Central memory CD4-positive, alpha-beta T cell (primary cell): ENCODE measurements around the gene METAP1.
A peak's percentile ranks its signal among the peaks of the same experiment; 100 is the strongest.
"Not testable (repeated sequence)": the region's sequence is repeated elsewhere in the genome, so short reads cannot be mapped to it uniquely, and the experiment has no call there.

Experiments
- DNase-seq: peaks from one replicate; pipeline ENCODE4 v3.0.0; 2022

The METAP1 gene

DNA sequence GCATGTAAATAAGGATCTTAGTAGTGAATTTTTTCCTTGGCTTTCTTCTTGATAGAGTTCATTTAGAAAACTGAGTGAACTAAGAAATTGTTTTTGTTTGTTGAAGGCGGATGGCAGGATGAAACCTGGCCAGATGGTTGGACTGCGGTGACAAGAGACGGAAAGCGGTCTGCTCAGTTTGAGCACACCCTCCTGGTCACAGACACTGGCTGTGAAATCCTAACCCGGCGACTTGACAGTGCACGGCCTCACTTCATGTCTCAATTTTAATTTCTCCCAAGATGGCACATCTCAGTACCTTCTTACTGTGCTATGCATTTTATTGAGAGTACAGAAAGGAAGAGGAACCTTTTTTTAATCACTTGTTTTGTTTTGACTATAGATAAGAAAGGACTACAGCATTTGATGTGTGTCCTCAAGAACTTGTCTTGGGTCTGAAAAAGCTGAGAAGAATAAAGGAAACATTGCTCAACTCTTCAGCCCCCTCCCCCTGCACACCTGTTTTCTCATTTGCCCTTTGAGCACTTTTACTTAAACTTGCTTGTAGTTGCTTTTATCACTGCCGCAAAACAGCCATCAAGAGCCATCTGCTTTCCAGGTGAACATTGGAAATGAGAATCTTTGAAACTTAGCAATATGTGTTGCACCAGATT lies 65.7 kb downstream of the METAP1 start:
- DNase-seq: no peak

DNA sequence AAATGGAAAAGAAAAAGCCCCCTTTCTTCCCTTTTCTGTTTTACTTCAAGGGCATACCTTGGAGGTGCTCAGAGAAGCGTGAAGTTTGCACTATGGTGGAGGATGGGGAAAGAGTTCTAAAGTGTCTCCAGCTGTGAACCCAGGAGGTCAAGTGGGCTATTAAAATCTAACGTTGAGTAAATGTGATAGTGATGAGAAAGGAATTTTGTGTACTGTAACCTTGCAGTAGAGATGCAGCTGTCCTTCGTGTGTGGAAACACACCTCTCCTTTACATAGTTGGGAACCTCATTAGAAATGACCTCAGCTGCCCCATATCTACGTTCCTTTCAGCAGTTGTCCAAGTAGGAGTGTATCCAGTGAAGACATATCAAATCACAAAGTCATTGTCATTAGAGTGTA lies 66.6 kb downstream of the METAP1 start:
- no peak for DNase-seq

DNA sequence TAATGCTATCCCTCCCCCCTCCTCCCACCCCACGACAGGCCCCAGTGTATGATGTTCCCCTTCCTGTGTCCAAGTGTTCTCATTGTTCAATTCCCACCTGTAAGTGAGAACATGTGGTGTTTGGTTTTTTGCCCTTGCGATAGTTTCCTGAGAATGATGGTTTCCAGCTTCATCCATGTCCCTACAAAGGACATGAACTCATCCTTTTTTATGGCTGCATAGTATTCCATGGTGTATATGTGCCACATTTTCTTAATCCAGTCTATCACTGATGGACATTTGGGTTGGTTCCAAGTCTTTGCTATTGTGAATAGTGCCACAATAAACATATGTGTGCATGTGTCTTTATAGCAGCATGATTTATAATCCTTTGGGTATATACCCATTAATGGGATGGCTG lies 70.0 kb downstream of the METAP1 start:
- not testable (repeated sequence) for DNase-seq

DNA sequence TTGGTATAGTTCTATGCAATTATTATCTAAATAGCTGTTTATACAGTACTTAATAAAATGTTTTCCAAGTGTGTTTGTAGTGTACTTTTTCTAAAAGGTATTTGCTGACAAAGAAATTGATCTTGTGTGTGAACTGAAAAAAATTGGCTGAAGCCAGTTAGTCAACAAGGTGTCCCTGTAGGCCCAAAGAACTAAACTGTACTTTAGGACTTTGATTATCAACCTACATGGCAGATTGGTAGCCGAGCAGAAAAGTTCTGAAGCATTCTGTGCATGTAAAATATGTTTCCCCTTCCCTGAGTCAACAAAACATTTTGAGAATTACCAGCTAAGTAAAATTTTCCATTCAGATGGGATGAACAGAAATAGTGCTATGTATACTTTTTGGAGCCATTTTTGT lies 72.1 kb downstream of the METAP1 start:
- no peak for DNase-seq

DNA sequence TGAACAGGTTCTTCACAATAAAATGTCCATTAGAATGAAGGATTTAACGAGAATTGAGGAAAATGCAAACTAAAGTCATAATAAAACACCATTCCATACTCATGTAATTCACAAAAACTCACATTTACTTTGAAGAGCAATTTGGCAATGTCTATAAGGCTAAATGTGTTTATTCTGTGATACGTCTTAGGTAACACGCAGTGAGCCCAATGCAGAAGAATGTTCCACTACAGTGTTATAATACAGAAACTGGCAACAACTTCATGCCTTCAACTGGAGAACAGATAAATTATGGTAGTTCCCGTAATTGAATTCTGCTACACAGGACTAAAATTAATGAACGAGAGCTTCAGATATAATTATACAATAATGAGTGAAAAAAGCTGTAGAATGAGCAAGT lies 75.6 kb downstream of the METAP1 start:
- DNase-seq: no peak

DNA sequence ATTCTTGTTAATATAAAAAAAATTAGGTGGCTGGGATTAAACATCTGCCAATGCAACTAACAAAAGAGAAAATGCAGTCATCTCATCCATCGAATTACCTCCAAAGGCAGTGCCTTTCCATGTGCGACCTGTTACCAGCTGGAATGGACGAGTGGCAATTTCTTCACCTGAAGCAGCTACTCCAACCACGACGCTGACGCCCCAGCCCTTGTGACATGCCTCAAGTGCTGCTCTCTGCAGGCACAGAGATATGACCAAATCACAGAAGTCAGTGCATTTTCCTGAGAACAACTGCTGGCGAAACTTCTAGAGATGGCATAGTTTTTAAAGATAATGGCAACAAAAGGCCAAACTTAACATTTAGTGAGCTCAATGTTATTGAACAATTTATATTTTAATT lies 79.3 kb downstream of the METAP1 start:
- no peak for DNase-seq

DNA sequence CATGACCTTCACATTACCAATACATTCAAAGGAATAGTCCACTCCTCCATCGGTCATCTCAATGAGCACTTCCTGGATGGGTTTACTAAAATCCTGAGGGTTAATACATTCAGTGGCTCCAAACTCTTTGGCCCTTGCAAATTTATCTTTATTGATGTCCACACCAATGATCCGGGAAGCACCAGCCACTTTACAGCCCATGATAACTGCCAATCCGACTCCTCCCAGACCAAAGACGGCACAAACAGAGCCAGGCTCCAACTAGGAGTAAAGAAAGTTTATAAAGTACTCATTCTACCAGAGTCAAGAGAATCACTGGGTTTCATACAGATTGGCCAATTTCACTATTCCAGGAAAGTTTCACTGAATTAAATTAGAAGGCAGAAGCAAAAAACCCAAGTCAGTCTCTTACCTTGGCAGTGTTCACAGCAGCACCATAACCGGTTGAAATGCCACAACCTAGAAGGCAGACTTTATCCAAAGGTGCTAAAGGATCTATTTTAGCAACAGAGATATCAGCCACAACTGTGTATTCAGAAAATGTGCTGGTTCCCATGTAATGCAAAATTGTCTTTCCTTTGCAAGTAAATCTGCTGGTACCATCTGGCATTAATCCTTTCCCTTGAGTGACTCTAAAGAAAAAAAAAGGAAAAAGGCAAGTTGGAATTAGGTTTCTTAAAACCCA lies 80.9 kb downstream of the METAP1 start:
- DNase-seq: no peak

DNA sequence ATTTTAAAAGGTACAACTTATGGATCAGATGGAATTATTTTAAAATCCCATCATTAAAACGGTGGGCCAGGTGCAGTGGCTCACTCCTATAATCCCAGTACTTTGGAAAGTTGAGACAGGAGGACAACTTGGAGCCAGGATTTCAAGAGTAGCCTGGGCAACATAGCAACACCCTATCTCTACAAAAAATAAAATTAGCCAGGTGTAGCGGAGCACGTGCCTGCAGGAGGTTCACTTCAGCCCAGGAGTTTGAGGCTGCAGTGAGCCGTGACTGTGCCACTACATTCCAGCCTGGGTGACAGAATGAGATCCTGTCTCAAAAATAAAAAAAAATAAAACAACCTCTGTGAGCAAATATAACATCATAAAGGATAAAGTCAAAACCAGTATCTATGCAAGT lies 81.7 kb downstream of the METAP1 start:
- DNase-seq: no peak

DNA sequence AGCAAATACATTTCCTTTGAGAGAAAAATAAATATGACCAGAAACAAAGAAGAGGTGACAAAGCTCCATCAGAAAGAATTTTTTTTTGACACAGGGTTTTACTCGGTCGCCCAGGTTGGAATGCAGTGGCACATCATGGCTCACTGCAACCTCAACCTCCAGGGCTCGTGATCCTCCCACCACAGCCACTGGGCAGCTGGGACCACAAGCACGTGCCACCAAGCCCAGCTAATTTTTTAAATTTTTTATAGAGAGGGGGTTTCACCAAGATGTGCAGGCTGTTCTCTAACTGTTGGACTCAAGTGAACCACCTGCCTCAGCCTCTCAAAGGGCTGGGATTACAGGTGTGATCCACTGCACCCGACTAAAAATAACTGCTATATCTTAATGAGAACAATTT lies 82.8 kb downstream of the METAP1 start:
- no peak for DNase-seq

DNA sequence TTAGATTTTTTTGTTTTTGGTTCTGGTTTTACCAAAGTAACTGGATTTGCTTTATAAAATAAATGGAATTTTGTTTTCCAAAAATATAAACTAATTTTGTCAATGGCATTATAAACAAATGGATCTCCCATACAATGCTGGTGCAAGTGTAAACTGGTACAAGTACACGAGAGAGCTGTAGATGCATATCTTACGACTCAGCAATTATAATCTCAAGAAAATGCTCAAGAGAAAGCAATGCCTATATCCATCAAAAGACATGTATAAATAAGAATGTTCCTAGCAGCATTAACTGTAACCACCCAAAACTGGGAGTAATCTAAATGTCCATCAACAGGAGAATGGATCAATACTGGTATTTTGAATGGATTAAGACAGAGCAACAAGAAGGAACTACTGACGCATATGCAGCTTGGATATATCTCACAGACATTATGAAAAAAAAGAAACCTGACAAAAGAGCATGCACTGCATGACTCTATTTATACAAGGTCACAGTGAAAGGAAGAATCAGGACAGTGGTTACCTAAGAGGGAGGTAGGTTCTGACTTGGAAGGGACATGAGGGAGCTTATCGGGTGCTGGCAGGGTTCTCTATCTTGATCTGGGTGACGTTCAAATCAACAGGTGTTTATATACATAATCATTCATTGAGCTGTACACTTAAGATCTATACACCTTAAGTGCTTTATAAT lies 83.6 kb downstream of the METAP1 start:
- DNase-seq: no peak

DNA sequence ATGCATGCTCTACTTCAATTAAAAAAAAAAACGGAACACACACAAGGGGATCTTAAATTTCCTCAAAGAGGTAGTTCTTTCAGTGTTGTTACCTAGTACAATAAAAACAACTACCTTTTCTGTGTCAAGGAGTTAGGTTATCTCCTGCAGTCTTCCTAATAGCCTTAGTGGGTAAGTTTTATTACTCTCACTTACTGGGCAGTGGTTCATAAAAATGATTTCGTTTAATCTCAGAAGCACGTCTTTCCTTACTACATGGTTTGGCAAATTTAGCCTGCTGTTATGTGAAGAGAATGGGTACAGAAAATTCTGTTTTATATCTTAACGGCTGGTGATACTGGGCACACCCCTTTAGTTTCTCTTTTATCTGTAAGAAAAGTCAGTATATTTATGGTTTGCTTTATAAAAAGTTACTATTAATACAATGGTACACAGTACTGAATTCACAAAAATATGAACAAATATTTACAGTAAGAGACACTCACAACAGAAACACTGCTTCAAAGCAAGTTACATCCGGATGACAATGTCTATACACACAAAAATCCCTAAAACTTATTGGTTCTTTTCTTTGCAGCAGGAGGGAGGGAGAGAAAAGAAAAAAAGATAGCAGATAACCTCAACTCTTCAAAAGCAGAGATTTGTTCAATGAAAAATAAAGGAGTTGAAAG lies 84.2 kb downstream of the METAP1 start:
- DNase-seq: no peak

DNA sequence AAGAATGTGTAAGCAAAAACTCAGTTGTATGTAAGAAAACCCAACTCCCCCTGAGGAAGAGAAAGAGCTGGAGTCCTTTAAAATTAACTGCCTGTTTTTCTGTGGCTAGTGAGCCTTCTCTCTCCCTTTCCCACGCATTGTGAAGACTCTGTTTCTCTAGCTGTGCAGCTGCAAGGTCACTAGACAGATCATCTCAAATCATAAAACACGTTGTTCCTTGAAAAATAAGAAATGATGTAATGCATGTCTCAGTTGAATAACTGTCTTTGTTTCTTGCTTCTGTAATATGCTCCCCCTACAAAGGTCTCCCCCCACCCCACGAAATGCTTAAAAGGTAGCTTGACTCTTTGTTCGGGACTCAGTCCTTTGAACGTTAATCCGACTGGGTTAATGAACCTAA lies 85.3 kb downstream of the METAP1 start:
- DNase-seq: not testable (repeated sequence)

DNA sequence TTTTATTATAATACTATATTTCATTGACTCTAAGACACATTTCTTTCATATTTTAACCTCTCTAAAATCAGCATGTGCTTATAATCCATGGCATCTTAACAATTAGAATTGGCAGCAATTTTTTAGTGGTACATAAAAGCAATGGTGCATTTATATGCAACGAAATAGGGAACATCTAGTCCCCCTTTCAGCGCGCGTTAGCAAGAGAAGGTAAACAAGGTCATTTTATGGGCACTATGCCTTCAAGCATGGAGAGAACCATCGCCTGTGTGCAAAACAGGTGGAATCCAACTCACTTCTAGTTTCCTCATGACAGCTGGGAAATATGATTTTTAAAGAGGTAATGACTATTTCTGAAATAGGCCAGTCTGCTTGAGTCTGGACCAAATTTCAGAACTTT lies 86.7 kb downstream of the METAP1 start:
- no peak for DNase-seq

DNA sequence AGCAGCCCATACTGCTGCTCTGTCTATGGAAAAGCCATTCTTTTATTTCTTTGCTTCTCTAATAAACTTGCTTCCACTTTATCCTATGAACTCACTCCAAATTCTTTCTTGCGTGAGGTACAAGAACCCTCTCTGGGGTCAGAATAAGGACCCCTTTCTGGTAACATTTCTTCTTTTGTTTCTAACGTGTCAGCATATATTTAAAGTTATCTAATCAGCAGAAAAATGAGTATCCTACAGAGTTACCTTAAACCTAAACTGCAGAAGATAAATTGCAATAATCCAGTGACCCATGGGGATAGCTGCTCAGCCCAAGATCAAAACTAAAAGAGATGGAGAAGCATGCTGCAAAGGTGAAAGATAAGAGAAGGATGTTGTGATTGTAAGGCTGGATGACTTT lies 89.1 kb downstream of the METAP1 start:
- no peak for DNase-seq

DNA sequence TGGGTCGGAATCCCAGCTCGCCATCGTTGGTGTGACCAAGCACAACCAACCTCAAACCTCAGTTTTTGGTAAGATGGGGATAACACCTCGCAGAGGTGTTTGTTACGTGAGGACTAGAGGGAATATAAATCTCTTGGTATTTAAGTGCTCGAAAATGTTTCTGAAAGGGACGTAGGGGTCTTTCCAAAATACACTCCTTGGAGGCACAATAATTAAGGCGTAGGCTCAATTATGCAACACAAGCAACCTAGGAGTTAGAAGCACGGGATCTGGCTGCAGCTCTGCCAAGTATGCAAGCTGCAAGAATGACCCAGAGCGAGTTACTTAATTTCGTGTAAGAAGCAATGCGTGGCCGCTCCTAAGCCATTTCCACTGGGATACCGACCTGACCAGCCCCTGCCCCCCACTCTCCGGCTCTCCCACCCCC lies 92.5 kb downstream of the METAP1 start:
- peak; percentile 3 for DNase-seq

DNA sequence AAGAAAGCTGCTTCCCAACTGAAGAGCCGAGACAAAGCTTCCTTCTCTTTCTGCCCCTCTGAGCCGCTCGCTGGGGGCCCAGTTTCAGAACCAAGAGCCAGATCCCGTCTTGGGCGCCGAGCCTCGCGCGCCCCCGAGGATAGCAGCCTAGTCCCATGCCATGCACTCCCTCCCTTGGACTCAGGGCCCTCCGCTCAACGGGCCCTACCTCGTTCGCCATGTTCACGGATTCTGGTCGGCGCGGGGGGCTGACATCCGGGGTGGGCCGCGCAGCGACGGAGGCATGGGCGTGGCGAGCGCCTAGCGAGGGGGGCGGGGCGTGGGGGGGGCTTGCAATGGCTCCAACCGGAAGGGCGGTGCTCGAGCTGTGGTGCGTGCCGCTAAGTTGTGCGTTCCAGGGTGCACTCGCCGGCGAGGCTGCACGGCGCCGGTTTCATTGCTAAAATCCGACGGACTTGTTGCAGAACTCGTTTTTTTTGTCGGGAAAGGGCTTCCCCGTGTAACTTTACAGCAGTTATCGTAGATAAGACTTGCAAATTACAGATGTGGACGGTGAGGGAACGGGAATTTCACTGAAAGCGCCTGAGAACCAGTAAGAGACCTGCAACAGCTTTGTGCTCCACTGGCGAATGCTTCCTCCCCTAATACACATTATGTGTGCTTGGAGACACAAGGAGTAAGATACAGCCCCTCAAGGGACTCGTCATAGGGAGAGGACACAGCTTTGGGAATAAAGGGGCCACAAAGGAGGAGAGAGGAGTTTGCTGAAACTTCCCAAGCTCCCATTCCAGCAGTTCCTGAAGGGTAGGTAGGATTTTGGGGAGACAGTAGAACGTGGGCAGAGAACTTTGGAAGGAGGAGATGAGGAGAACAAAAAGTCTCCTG lies 93.2 kb downstream of the METAP1 start, which contains the start of gene ADH5:
ADH5 (minus strand) TSS at position 308 of the 885 bp plus-strand sequence; CDS start at position 220, 88 bp downstream.
- peak; percentile 82 for DNase-seq

DNA sequence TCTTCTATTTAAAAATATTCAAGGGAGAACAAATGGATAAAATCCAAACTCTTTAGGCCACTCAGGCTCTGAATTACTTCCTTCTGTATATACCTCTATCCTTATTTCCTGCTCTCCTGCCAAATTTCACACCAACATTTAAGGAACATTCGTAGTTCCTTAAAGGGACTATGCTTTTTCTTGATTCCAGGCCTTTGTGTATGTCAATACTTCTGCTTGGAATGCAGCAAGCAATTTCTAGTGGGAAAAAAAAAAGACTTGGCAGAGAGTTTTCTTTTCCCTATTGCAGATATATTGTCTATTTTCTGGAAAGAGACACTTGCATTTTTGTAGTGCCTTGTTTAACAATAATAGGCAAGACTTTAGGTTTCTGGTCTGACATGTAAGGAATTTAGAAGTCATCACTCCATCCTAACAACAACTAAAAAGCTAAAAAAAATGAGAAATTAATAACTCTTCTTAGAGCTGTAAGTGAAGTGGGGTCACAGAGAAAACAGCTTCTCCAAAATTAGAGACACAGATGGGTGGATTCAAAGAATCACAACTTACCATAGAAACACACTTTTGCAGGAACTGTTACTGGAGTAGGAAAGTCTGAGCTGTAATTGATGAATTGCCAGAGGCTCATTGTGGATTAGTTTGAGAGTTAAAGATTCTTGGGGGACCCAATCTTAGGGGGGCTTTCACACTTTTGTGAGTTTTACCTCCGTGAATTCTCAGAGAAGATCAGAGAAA lies 95.1 kb downstream of the METAP1 start:
- no peak for DNase-seq

DNA sequence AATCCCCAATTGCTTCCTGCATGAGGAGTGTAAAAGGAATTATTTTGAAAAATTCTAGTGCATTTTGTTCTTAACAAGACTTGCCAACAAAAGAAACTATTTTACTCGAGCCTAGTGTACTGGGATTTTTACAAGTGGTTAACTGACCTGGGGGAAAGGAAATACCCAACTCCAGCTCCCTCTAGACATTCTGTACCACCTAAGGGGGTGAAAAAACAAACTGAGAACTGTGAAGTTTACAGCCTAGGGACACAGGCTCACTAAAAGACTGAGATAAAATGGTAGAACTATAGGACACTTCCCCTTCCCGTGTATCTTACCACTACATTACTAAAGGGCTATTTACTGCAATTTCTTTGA lies 95.7 kb downstream of the METAP1 start:
- DNase-seq: no peak

DNA sequence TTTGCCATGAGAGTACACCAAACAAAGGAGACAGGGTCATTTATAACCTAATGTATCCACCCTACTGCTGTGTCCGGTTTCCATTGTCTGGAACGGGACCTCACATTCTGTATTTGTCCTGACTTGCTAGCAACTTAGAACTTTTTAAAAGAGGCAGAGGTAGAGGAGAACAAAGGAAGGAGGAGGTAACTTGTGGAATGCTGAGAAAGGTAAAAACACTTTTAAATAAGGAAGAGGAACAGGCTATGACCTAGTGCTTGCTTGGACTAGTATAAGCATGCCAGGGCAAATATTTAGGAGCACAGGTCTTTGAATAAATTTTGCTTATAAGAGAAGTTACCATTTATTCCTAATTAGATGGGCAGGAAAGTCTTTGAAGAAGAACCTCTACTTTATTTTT lies 96.3 kb downstream of the METAP1 start:
- not testable (repeated sequence) for DNase-seq

DNA sequence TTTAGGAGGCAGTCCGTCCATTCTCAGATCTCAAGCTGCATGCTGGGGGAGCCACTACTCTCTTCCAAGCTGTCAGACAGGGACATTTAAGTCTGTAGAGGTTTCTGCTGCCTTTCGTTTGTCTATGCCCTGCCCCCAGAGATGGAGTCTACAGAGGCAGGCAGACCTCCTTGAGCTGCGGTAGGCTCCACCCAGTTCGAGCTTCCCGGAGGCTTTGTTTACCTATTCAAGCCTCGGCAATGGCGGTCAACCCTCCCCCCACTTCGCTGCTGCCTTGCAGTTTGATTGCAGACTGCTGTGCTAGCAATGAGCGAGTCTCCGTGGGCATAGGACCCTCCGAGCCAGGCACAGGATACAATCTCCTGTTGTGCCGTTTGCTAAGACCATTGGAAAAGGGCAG lies 103.8 kb downstream of the METAP1 start:
- DNase-seq: no peak

DNA sequence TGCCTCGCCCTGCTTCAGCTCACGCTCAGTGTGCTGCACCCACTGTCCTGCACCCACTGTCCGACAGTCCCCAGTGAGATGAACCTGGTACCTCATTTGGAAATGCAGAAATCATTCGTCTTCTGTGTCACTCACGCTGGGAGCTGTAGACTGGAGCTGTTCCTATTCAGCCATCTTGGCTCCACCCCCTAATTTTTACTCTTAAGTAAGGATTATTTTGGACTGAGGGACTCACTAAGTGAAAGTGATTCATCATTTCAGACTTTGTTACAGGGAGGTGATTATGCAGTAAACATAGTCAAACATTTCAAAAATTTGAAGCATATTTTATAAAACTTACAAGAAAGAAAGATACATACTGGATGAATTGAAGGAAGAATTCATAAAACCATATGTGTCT lies 104.3 kb downstream of the METAP1 start:
- not testable (repeated sequence) for DNase-seq

DNA sequence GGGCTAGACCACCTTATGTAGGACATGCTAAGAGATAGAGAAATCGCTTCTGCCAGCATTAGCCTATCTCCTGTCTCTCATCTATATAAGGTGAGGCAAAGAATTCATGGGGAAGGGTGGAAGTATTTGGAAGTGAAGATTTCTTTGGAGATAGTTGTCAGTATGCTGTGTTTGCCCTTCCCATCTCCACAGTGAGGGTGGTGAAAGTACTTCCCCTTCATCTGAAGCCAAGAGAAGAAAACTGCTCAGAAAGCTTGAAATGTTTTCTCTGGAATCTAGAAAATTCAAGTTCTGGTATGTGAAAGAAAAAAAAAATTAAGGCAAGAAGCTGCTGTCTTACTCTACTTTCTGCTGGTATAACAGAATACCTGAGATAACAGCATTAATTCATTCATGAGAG lies 105.4 kb downstream of the METAP1 start:
- DNase-seq: no peak
